Suppressor macrophage treated with lipopolysaccharide for 4 hours (primary cell): Measurements from ENCODE around the gene REPS2.

Source experiments
- DNase-seq: peaks from one replicate; pipeline ENCODE4 v3.0.0-alpha.2; 2020

Gene REPS2

DNA sequence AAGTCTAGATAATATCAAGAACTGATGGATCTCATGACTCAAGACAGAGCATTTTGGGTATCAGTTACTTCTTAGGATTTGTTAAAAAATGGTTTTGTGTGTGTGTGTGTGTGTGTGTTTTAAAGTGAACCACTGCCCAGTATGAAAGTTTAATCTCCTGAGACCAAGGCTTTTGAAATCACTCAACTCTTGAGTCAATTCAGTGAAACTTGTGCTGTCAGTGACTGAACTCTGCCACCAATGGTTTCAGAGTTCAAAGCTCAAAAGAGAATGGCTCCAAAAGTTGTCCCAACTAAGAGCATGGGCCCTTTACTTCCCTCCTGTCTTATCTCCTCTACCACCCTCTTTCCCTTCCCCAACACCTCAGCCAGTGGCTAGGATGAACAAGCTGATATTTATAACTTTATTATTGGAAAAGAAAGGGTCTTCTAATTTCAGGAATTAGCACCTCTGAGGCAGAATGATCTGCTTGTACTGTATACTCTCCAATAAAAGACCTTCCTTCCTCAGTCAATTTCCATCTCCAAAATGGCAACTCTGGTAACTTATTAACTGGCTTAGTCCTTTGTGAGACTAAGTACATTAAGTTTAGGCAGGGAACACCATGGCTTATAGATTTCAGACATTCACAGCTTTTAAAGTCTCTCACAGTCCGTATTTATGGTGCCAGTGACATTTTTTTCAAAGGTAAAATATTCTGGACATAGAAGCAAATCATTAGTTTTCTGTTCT lies 152.2 kb downstream of the REPS2 start:
- DNase-seq: no peak

DNA sequence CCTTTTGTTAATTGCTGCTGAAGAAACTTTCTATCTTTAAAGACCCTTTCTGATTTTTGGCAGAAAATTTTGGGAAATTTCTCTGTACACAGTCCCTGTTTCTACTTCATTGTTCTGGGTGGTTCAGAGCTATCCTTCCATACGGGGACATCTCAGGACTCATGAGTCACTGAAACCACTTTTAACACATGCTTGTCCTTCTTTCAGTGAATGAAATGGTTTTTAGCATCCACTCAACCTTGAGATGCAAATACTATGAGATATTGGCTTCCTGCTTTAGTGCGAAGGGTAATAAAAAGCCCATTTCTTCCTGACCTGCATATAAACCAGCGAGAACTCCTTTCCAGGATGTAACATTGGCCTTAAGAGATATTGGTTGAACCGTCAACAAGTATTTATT lies 158.0 kb downstream of the REPS2 start:
- DNase-seq: no peak

DNA sequence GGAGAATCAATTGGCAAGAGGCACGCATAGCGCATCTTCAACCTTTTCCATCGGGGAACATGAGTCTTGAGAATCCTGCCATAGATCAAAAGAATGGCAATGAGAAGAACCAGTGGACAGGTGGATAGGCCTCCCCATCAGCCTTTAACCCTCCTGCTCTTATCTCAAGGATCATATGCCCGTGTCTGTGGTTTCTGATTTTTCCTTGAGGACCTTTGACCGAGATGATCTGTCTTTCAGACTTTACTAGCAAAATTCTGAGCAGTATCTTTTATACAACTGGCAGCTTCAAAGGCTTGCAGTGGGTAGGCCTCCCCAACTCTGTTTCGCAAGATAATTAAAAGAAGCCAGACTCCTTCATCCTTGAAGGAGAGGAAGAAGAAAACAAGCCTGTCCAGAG lies 174.4 kb downstream of the REPS2 start:
- no peak for DNase-seq

DNA sequence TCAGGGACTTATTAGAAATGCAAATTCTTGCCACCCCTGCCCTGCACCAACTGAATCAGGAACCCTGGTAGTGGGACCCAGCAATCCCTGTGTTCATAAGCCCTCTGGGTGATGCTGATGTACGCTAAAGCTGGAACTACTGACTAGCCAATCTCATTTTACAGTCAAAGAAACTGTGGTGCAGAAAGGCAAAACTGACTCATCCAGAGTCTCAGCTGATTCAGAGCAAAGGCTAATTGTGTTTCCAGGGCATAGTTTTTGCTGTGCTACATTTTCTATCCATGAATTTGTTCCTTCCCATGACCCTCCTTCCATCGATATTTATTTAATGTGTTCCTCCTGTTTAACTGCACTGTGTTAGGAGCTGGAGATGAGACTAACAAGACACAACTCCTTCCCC lies 207.5 kb downstream of the REPS2 start:
- no peak for DNase-seq

DNA sequence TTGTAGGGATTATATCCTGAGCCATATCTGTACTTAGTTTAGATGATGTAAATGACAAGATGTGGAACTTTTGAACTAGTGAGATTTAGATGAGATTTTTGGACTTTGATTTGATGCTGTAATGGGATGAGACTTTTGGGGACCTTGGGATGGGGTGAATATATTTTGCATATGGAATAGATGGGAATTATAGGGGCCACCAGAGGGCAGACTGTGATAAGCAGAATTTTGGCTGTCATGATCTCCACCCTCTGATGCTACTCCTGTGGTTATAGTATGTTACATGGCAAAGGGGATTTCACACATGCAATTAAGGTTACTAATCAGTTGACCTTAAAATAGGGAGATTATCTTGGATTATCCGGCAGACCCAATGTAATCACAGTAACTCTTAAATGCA lies 214.5 kb downstream of the REPS2 start:
- DNase-seq: no peak

DNA sequence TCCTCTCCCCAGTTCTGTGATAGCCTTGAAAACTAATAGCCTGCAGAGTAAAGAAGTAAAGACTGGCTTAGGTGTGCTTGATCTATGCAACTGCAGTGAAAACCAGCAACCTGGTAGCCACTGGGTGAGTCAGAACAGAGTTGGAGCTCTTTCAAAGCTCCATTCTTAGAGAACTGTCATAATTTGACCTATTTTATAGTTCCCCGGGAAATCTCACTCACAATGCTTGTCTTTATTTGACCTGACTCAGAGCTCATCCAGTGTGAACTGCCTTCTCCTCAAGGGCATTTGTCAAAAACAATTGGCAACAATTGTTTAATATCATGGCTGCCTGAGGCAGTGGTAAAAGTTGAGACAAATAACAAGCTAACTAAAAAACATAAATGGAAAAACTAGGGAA lies 215.5 kb downstream of the REPS2 start:
- no peak for DNase-seq

DNA sequence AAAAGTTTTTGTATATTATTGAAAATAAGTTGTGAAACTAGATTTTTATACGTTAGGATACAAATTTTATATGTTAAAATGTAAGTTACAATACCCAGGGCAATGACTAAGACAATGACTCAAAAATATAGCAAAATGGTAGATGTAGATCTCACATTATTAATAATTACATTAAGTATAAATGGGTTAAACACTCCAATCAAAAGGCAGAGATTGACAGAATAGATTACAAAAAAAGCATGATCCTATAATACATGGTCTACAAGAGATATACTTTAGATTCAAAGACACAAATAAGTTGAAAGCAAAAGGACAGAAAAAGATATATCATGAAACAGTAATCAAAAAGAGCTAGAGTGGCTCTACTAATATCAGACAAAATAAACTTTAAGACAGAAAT lies 217.6 kb downstream of the REPS2 start:
- no peak for DNase-seq

DNA sequence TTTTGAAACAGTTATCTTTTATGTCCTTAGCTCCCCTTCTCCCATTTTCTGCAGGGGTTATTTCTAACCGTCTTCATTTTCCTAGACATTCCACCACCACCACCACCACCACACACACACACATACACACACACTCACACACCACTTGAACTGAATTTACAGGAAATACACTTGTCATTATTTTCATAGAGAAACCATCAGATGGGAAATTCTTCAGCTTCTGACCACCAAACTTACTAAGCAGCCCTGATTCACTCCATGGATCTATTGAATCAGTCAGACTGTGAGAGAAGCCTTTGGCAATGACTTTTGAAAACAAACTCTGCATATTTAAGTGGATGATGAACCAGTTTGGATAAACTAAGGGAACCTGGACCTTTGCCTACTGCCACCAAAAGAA lies 218.5 kb downstream of the REPS2 start:
- no peak for DNase-seq

DNA sequence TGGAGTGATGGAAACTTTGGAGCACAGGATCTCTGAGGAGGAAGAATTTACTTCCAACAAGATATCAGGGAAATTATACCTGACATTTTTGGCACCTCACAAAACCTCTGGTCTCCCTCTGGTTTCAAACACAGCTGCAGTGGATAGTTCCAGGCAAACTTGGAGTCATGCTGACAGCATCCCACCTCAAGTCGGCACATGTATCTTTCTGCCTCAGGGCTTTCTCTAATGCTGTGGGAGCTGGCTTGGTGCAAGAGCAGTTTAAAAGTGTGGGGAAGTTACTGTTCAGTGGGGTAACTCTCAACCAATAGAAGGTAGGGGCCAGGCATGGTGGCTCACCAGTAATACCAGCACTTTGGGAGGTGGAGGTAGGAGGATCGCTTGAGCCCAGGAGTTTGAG lies 221.5 kb downstream of the REPS2 start:
- no peak for DNase-seq

DNA sequence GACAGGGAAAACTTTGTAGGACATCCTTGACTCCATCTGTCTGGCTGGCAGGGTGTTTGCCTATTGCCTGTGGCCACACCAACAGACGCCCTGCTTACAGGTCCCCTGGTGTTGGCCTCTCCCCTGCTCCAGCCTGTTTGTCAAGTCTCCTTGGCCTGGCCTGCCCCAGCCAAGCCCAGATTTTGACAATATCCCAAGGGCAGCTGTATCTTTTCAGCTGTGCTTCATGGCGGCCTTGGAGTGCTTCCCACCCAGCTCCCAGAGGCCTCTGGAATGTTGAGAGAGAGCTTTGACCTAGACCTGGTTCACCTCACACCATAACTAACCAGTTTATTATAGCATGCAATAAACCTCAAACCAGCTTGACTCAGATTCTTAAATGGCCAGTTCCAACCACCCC lies 224.5 kb downstream of the REPS2 start:
- DNase-seq: no peak

DNA sequence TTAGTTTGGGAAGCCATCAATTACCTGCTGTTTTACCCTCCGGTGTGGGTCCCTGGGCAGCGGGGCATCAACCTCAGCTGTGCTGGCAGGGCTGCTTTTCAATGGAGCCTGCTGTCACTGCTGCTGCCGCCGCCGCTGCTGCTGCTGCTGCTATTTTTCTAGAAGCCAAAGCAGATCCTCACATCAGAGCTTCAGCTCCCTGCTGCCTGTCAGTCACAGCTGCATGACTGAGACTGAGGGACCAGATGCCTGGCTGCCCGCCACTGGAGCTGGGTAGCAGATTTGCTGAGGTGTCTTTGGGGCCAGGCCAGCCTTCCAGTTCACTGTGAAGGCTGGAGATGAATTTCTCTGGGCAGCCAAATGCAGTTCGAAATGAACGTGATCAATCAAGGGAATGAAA lies 228.2 kb downstream of the REPS2 start:
- DNase-seq: no peak

DNA sequence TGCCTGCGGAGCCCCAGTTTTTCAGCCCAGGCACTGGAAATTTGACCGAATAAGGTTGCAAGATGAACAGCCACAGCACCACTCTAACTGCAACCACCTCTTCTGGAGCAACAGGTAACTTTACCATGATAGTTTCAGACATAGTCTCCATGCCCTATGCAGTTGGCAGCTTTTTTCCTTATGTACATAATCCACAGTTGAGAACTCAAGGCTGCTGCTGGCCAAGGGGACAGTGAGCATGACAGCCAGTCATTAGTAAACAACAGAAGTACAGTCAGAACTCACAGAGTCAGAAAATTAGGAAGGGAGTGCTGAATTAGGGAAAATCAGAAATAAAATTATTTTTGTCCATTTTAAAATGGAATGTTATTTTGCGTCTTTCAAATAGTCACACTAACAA lies 235.9 kb downstream of the REPS2 start:
- no peak for DNase-seq

DNA sequence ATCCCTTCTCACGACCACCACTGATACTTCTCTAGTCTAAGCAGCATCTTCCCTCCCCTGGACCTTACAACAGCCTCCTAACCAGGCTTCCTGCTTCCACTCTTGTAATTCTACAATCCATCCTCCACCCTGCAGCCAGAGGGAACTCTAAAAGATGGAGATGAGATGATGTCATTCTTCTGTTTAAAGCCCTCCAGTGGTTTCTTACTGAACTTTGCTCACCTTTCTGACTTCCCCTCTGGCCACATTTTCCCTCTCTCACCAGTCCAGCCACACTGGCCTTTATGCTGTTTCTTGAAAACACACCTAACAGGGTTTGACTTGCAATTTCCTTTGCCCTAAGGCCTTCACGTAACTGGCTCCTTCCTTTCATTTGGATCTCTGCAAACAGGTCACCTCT lies 237.1 kb downstream of the REPS2 start:
- DNase-seq: no peak

DNA sequence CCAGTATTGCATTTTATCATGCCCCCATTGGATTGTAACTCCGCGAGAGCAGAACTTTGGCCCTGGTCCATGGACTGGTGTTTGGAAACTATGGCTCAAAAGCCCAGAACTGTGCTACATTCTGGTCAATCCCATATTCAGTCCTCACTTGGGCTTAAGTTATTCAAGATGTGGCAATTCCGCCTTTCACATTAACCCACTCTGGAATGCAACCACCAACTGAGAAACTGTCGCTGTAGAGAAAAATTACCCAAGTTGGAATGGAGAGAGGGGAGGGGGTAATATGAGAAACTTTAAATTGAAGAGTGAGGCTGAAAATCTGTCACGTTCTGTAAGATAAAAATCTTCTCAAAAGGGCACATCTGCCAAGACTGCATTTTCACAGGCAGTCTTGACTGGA lies 239.0 kb downstream of the REPS2 start:
- no peak for DNase-seq

DNA sequence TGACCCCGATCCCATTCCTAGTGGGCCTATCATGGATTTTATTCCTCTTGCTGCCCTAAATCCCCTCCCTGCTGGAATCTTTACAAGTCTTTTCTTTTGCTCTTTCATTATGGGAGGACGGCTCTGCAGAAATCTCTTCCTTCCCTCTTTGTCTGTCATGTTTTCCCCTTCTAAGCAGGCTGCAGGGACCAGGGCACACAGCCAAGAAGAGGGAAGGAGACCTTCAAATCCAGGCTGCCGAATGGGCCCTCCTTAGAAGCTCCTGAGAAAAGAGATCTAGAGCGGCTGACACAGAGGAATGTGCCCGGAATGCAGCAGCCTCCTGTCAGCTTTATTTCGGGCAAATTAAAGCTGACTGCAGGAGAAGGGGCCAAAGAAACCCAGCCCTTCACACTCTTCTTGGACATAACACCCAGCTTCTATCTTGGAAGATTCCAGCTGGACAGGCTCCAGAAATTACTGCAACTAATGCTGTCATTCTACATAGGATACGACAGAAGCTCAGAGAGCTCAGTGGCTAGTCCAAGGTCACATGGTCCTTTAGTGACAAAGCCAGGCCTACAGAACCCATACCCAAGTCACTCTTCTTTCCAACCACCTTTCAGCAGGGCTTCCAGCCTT lies 240.8 kb downstream of the REPS2 start:
- no peak for DNase-seq

DNA sequence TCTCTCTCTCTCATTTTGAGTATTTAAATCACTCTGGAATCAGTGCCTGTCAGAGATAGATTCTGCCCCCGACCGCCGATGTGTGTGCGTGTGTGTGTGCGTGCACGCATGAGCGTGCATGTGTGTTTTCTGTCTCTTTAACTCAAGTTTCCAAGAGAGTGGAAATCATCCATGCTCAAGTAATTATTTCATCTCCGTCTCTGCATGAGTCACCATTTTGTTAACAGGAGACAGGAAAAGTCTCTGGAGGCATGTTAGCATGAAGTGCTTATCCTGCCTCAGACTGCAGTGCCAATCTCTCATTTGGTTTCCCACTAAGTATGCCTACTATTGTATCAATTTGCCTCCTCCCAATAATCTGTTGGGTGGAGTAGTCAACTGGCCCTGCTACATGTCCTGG lies 245.6 kb downstream of the REPS2 start:
- no peak for DNase-seq
